ENCODE measurements around the gene MIB2. TPM values are rescaled to one million over a fixed set of nuclear protein-coding genes. Genes with fewer than 3 reads are reported as not detected.
A peak's percentile ranks its signal among the peaks of the same experiment; 100 is the strongest.
"Not testable (repeated sequence)": the region's sequence is repeated elsewhere in the genome, so short reads cannot be mapped to it uniquely, and the experiment has no call there.

MIB2 gene
- total RNA-seq, 1 donor from 2014 or later = 88.7 TPM

DNA sequence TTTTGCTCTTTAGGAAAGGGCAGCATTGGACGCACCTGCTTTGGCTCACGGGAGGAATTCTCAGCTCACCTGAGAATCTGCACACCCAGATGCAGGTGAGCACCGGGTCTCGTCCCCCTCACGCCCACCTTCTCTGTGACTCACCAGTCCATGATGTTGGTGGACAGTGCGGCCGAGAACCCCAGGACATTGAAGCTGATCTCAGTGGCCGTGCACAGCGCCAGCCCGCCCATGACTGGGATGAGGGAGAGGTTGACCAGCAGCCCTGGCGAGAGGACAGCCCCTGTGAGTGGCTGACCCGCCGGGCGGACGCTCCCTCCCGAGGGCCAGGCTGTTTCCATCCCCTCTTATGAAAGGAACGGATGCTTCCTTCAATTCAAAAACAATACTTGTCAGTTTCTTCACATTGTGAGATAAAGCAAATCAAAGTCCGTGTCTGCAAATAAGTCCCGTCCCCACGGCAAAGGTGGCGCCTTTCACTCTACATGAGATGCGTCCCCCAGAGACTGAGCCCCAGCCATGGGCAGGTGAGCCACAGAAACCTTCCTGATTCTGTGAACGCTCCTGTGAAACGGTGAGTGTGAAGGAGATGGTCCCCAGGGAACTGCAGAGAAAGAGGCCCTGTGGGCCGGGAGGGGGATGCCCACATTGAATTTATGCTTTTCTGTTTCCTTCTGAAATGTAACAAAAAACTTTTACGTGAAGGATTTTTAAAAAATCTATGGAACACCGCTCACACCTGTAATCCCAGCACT lies 56.2 kb downstream of the MIB2 start:
- intact Hi-C loops (cut with DNase I) = no loop called here
- Histone ChIP-seq H3K4me1 (no peaks in the 10 kb centered on the region), H3K9me3 (no peaks in the 10 kb centered on the region), H3K27ac (no peak overlapping the region), H3K36me3 (peaks cover 49% of the 10 kb centered on the region), H3K27me3 (no peaks in the 10 kb centered on the region), H3K4me3 (no peak overlapping the region)
- ATAC-seq (no peak), DNase-seq (peak; percentile 58)
- TF ChIP-seq, protein P1, sequence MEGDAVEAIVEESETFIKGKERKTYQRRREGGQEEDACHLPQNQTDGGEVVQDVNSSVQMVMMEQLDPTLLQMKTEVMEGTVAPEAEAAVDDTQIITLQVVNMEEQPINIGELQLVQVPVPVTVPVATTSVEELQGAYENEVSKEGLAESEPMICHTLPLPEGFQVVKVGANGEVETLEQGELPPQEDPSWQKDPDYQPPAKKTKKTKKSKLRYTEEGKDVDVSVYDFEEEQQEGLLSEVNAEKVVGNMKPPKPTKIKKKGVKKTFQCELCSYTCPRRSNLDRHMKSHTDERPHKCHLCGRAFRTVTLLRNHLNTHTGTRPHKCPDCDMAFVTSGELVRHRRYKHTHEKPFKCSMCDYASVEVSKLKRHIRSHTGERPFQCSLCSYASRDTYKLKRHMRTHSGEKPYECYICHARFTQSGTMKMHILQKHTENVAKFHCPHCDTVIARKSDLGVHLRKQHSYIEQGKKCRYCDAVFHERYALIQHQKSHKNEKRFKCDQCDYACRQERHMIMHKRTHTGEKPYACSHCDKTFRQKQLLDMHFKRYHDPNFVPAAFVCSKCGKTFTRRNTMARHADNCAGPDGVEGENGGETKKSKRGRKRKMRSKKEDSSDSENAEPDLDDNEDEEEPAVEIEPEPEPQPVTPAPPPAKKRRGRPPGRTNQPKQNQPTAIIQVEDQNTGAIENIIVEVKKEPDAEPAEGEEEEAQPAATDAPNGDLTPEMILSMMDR (IDR thresholded peaks at IDR 0.05) = no peak

- Histone ChIP-seq H3K36me3 (peaks cover 47% of the 10 kb centered on the region), H3K4me1 (no peaks in the 10 kb centered on the region), H3K27ac (no peak overlapping the region), H3K9me3 (no peaks in the 10 kb centered on the region), H3K4me3 (no peak overlapping the region), H3K27me3 (no peaks in the 10 kb centered on the region)
- TF ChIP-seq, protein P1 (IDR thresholded peaks at IDR 0.05) = no peak
- ATAC-seq = no peak
- intact Hi-C loops (cut with DNase I) = no loop called here
- peak; percentile 55 for DNase-seq
Measured at GRCh38 chr1:1672181-1672965, 57.1 kb downstream of the MIB2 start.

- DNase-seq (peak; percentile 40), ATAC-seq (peak; percentile 18)
- intact Hi-C loops (cut with DNase I) = not testable (repeated sequence)
Measured at GRCh38 chr1:1674806-1675205, 59.5 kb downstream of the MIB2 start.

DNA sequence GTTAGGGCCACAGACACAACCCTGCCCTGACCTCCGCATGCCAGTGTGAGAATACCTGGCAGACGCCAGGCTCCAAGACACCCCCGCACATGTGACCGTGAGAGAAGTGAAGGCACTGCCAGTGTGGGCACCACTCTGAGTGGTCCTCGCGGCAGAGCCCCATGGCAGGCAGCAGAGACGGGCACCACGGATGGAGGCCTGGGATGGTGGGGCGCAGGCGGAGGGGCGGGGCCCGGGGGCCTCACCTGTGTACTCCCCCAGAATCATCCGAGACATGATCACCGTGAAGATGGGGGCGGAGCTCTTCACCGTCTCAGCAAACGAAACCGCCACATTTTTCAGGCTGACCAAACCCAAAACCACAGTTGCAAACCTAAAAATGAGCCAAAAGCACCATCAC lies 59.9 kb downstream of the MIB2 start:
- intact Hi-C loops (cut with DNase I); H3K4me1 ChIP-seq; H3K27me3 ChIP-seq; H3K4me3 ChIP-seq; DNase-seq; H3K27ac ChIP-seq; H3K9me3 ChIP-seq: not testable (repeated sequence)
- peaks cover 24% of the 10 kb centered on the region for H3K36me3 ChIP-seq
- ATAC-seq = peak; percentile 5

More at GRCh38 chr1:1674806-1675205, 59.5 kb downstream of the MIB2 start:
- not testable (repeated sequence) for H3K4me1 ChIP-seq, H3K27me3 ChIP-seq, H3K9me3 ChIP-seq, H3K4me3 ChIP-seq, H3K27ac ChIP-seq
- peaks cover 27% of the 10 kb centered on the region for H3K36me3 ChIP-seq

DNA sequence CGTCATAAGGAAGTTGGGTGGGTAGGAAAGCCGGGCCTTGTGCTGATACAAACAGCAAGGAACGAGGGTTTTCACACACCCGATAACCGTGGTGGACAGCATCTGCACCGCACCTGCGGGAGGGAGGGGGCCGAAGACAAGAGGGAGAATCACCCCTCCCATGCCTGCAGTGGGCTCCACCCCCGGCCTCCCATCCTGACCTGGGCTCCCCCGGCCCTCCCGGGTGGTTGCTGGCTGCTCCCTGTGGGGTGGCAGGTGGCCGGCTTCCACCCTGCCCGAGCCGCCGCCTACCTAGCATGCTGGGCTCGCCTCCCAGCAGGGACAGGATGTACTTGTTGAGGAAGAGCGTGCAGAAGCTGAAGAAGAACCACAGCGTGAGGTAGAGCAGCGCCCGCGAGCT lies 60.8 kb downstream of the MIB2 start:
- DNase-seq; H3K27ac ChIP-seq; H3K27me3 ChIP-seq; ATAC-seq; H3K9me3 ChIP-seq; H3K4me3 ChIP-seq; intact Hi-C loops (cut with DNase I); H3K4me1 ChIP-seq: not testable (repeated sequence)
- peaks cover 20% of the 10 kb centered on the region for H3K36me3 ChIP-seq

DNA sequence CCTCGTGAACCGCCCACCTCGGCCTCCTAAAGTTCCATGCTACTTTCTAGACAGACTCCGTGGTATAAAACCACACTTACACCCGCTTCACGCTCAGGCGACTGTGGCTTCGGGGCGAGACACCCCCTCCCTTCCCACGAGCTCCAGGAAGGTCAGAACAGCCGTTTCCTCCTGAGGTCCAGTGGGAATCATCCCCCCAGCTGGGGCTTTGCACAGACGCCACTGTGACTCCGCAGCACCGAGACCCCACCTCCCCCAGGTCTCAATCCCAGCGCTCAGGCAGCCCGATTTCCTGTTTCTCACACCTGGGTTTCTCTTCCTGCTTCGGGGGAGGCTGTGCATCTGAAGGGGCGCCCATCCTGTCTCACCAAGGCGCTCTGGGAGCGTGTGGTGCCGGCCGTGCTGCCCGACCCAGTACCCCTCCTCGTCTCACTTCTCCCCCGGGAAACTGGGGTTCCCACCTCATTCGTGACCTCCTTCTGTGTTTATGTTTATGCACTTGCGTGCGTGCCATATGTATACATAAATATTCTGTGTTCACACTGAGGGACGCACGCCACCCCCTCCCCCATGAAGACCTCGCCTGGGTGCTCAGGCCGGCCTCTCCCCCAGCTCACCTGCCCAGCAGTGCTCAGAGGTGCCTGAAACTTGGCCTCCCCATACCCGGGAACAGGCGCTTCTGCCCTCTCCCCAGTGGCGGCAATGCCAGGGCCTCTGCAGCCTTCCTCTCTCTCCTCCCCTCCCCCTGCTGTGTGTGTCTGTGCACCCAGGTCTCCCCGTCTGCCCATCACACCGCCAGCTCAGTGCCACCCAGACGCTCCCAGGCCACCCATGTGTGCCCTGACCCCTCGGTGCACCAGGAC lies 62.6 kb downstream of the MIB2 start:
- ATAC-seq = peak; percentile 5
- peak; percentile 29 for DNase-seq
- H3K4me3 ChIP-seq = no peak overlapping the region
- H3K27me3 ChIP-seq = no peaks in the 10 kb centered on the region
- no peaks in the 10 kb centered on the region for H3K4me1 ChIP-seq
- TF ChIP-seq, protein P1 (IDR thresholded peaks at IDR 0.05) = no peak
- H3K36me3 ChIP-seq = peaks cover 9% of the 10 kb centered on the region
- intact Hi-C loops (cut with DNase I) = no loop called here
- no peaks in the 10 kb centered on the region for H3K9me3 ChIP-seq
- H3K27ac ChIP-seq = peak overlapping the region; percentile 30
